GM18909 (cell line): Measurements from ENCODE around the gene ZNF620.
"Not testable (repeated sequence)": the region's sequence is repeated elsewhere in the genome, so short reads cannot be mapped to it uniquely, and the experiment has no call there.

Experiments used
- ATAC-seq: cut with Tn5 transposase; IDR thresholded peaks from one replicate; pipeline ENCODE4 v1.9.1; 2021; ENCODE audit warnings: mild to moderate bottlenecking; ENCODE audit not compliant: unreplicated experiment, poor library complexity

ZNF620 gene

DNA sequence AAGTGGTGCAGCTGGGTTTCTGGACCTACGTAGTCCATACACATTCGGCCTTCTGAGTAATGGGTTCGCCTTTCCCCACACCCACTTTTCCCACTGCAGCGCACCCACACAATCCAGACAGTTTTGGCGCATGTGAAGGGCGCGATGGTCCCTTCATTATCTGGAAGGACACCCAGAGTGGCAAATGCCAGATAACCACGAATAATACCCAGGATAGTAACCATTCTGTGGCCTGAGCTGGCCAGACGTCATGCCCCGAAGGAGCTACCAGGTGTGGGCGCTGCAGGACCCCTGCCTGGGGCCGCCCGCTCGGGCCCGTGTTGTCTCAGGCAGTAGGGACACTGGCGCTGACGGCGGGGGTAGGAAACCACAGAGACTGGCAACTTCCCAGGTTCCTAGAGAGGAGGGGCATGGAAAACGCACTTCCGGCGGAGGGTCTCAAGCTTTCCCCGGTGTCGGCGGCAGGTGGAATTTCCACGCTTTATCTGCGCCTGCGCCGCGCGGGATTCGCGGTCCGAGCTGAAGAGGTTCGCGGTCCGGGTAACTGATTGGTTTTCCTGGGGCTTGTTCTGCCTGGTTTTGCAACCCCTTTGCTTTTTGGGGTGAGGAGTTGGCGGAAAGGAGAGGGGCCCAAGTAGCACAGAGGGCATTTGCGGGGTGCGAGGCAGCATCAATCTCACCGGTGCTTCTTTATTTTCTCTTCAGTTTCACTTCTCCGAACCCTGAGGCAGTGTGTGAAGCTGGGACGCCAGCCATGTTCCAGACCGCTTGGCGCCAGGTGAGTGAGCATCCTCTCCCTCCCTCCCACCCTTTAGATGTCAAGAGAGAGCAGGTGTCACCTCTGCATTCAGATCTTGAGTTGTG, at the start of gene ZNF620:
Gene ZNF620 (plus strand): TSS at position 441 of the 864 bp plus-strand sequence. CDS start 314 bp downstream, at position 755.
- ATAC-seq = peak; percentile 81

DNA sequence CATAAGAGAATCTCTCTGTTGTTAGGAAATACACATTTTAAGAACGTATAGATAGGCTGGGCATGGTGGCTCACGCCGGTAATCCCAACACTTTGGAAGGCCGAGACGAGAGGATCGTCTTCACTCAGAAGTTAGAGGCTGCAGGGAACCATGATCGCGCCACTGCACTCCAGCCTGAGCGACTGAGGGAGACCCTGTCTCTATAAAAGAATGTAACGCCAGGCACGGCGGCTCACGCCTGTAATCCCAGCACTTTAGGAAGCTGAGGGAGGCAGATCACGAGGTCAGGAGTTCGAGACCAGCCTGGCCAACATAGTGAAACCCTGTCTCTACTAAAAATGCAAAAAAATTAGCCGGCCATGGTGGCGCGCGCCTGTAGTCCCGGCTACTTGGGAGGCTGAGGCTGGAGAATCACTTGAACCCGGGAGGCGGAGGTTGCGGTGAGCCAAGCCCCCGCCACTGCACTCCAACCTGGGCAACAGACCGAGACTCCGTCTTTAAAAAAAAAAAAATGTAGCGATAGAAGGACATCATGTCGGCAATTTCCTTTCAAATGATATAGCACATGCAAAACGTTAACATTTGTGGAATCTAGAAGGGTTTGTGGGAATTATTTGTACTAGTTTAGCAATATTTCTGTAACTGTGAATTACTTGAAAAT, 49.4 kb upstream of the ZNF620 start:
- ATAC-seq = no peak

DNA sequence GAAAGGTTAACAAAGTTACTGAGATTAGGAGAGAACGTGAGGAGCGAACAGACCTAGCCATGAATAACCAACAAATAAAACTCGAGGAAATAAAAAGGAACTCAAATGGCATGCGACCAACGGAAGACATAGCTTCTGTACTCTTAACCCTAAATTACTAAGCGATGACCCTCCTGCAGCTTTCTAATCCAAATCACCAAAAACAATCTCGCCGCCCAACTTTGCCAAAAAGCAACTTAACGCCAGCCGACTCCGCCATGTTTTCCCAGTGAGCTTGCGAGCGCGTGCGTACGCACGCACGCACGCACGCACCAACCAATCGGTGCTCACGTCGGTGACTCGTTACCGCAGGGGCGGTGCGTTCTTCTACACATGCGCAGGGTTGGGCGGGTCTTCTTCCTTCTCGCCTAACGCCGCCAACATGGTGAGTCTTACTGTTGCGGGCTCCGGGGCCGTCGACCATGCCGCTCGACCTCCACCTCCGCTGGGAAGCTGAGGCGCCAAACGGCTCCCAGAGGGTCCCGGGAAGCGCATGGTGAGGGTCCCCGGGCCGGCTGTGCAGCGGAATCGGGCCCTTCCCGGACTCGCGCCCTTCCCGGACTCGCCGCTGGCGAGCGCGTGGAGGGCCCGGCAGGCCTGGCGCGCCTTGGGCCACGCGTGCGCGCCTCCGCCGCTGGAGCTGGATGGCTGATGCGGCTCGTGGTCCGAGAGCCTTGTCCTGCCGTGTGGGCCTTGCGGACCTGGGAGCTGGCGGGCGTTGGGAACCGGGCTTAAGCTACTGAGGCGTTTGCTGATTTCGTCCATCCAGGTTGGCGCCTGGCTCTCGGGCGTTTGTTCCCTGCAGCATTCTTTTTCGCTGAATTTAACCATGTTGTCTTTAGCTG, 48.7 kb upstream of the ZNF620 start, which contains the start of gene RPL14:
Gene RPL14 (plus strand): TSS at position 400 of the 884 bp plus-strand sequence. CDS start 133 bp downstream, at position 533.
- ATAC-seq = peak; percentile 75

DNA sequence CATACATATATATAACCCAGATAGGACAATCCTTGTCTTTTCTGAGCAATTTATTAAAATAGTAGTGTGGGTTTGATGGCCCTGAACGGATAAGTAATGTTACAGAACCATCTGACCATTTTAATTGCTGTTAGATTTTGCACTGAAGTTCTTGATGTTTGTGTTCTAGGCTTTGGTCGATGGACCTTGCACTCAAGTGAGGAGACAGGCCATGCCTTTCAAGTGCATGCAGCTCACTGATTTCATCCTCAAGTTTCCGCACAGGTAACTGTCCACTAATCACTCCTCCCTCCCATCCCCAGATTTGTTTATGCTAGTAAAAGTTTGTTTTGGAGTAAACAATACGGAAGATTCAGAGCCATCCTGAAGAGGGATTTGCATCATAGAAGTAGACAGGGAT, 47.4 kb upstream of the ZNF620 start:
- ATAC-seq = no peak

DNA sequence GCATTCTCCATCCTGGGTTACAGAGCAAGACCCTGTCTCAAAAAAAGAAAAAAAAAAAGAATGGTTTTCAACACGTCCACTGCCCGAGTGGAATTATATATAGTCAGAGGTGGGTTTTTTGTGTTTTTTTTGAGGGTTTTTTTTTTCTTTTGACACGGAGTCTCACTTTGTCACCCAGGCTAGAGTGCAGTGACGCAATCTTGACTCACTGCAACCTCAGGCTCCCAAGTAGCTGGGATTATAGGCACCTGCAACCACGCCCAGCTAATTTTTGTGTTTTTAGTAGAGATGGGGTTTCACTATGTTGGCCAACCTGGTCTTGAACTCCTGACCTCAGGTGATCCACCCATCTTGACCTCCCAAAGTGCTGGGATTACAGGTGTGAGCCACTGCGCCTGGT, 45.4 kb upstream of the ZNF620 start:
- ATAC-seq = not testable (repeated sequence)

DNA sequence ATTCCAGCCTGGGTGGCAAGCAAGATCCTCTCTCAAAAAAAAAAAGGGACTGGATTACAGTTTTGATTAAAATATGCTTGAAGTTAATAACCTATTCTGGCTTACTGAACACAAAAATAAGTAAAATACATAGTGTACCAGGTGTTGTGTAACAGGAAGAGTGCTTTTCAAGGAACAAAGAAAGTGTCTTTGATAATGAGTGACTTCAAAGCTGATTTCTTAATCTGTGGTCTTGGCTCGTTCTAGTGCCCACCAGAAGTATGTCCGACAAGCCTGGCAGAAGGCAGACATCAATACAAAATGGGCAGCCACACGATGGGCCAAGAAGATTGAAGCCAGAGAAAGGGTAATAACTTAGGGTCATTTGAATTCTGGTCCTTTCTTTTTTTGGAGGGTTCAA, 44.7 kb upstream of the ZNF620 start:
- ATAC-seq = no peak

DNA sequence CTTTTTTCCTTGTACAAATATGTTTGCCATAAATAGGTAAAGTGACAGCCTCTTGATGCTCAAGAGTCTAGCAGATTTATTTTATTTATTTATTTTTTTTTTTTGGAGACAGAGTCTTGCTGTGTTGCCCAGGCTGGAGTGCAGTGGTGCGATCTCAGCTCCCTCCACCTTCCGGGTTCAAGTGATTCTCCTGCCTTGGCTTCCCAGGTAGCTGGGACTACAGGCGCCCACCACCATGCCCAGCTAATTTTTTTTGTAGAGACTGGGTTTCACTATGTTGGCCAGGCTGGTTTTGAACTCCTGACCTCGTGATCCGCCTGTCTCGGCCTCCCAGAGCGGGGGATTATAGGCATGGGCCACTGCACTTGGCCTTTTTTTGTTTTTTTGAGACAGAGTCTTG, 43.0 kb upstream of the ZNF620 start:
- ATAC-seq = not testable (repeated sequence)

DNA sequence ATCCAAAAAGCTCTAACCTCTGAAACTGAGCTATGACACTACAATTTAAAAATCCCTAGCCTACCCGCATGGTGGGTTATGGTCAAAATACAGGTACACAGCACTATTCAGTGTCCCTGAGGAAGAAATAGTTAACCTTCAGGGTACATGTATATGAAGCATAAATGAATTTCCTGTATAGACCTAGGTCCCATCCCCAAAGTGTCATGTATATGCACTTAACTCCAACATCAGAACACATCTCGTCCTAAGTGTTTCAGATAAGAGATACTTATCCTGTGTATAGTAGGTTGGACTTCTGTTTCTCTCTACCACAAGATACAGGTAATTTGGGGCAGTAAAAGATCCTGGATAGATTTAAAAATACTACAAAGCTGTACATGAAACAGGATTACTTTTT, 42.3 kb upstream of the ZNF620 start:
- no peak for ATAC-seq

DNA sequence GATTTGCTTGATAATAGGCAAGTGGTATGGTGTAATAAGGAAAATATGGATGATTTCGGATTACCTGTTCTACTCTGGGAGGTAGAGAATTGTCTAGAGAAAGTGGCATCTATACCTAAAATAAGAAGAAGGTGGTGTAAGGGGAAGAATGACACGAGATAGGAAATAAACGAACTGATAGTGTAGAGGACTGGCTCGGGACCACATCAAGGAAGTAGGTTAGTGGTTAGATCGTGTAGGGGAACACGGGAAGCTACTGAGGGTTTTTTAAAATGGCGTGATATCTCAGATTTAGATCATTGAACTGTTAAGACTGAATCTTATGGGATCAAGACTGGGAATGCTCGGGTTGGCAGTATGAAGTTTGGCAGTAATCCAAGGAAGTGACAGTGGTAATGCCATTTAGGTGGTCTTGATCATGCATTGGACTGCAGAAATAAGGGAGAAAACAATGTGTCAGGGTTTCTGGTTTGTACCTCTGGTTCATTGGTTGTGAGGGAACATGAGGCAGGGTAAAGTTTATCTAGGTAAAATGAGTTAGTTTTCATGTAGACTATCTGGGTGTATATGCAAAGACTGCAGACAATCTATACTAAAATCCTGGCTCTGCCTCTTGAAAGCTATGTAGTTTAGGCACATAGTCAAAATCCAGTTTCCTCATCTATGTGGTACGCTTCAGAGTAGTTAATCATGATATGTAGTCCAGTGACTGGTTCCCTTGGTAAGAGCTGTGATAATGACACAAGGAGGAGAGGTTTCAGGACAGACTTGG, 41.3 kb upstream of the ZNF620 start:
- no peak for ATAC-seq

DNA sequence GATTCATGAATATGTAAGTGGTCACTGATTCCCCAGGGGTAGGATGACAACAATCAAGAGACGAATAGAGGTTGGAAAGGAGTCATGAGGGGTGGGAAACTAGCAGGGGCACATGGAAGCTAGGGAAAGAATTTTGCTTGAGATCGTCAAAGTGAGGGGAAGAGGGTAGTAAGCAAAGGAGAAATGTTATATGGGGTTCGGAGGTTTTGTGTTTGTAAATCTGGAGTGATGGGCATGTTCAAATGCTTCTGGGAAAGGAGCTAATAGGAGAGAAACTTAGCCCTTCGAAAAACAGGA, 40.8 kb upstream of the ZNF620 start:
- no peak for ATAC-seq

DNA sequence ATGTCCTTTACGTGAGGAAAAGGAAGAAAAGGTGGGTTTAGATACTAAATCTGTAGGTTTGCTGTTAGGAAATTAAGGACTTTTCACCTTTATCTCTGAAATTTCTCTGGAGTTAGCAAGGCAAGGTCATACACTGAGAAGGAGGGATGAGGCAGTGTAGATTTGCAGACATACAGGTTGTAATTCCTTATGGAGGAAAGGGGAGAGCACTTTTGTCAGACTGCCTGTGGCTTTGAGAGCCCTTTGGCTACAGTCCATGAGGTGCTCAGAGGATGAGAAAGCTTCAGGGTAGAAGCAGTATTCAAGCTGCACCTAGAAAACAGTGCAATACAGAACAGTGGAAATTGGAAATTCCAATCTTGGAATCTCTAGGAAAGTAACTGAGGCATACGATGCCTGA, 40.4 kb upstream of the ZNF620 start:
- ATAC-seq = no peak

DNA sequence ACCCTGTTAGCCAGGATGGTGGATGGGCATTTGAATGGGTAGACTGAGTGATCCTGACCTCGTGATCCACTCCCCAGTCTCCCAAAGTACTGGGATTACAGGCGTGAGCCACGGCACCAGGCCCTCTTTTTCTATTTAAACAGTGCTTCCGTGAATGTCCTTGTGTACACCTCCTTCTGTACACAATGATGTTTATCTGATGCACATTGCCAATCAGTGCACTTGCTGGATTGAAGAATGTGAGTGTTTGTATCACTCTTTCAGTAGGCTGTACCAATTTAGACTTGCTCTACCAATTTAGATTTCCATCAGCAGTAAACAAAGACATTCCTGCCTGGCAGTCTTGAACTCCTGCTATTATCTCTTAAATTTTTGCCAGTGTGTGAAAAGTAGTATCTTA, 37.8 kb upstream of the ZNF620 start:
- ATAC-seq = no peak

DNA sequence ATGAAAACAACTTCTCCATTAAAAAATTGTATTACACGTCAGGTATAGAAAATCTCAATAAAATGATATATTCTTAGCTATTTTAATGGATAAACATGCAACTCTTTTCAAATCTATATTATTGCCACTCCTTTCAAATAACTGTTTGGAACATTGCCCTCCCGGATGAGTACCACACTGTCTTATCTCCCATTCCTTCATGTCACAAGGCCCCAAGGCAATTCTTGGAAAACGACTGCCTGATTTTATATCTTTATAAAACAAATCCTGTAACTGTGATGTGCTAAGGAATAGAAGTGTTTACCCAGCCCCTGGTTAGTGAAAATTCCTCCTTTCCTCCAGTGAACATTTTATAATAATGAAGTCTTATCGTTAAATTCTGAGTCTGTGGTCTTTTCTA, 35.1 kb upstream of the ZNF620 start:
- ATAC-seq = no peak

DNA sequence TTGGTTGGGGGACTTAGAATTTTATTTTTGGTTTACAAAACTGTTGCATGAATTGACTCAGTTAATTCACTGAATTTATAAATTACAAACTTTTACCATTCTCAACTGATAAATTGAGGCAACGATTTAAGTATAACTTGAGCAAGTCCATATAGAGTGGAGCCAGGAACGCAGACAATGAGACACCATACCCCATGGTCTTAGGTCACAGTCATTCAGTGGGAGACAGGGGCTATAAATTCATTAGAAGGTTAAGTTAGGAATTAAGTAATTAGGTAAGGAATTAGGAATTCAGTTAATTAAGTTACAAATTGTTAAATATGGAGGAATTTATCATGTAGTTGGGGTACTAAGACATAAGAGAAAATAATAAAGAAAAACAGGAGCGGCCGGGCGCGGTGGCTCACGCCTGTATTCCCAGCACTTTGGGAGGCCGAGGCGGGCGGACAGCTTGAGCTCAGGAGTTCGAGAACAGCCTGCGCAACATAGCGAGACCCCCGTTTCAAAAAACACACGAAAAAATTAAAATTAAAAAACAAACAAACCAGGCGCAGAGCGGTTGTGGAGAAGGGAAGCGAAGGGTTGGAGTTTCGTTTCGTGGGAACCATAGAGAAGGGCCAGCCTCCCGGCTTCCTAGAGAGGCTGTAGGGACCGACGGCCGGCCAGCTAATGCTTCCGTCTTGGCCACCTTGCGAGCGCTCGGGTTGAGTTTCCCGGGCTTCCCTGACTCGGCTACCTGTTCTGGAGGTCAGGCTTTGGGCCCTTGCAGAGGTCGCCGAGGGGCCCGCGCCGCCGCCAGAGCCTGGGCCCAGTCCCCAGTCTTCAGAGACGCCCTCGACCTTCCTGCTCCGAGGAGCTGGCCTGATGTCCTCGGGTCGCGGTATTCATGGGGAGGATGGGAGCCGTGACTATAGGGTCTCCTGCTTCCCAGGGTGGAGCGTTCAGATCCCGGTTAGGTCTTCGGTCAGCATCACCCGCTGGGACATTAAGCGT, 29.1 kb upstream of the ZNF620 start, which contains the start of gene ZNF619:
Gene ZNF619 (plus strand): TSS at position 645 of the 993 bp plus-strand sequence. CDS start 858 bp downstream, outside the sequence.
- ATAC-seq = peak; percentile 83

DNA sequence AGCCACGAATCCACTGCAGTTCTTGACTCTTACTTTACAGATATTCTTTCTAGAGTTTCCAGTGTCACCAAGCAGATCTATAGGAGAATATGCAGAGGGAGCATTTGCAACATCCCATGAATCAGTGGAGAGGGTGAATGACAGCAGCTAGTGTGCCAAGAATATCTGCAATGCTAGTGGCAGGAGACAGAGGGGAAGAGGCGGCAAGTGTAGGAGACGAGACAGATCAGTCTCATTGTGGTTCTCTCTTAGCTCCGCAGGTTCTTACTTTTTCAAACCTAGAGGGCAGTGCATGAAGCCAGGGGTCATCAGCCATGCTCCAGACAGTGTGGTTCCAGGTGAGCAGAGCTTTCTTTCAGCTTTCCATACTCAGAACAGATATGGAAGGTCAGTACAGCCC, 28.2 kb upstream of the ZNF620 start:
- no peak for ATAC-seq

DNA sequence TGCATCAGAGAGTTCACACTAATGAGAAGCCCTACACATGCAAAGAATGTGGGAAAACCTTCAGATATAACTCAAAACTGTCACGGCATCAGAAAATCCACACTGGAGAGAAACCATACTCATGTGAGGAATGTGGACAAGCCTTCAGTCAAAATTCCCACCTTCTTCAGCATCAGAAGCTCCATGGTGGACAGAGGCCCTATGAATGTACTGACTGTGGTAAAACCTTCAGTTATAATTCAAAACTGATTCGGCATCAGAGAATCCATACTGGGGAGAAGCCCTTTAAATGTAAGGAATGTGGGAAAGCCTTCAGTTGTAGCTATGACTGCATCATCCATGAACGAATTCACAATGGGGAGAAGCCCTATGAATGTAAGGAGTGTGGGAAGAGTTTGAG, 18.7 kb upstream of the ZNF620 start:
- no peak for ATAC-seq

DNA sequence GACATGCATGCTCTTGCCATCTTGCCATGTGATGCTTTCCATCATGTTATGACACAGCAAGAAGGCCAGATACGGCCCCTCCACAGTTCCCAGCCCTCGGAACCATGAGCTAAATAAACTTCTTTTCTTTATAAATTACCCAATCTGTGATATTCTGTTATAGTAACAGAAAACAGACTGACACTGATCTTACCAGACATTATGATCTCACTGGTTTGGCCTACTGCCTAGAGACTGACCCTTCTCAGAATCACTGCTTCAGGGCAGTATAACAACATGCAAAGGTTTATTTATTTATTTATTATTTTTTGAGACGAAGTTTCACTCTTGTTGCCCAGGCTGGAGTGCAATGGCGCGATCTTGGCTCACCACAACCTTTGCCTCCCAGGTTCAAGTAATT, 14.9 kb upstream of the ZNF620 start:
- no peak for ATAC-seq

DNA sequence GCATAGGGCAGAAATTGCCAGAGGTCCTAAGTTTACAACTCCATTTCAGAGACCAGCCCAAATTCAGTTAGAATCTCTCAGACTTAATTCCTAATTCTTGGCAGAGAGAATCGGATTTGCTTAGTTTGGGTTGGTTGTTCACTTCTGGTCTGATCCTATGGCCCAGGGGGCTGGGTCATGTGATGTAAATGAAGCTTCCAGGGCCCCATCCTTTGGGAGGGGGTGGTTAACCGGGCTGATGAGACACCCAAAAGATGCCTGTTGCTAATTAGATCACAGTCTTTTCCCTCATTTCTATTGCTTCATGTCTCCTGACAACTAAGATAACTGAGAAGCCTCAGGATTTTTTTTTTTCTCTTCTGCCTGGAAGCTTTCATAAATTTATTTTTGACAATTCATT, 11.1 kb upstream of the ZNF620 start:
- no peak for ATAC-seq

DNA sequence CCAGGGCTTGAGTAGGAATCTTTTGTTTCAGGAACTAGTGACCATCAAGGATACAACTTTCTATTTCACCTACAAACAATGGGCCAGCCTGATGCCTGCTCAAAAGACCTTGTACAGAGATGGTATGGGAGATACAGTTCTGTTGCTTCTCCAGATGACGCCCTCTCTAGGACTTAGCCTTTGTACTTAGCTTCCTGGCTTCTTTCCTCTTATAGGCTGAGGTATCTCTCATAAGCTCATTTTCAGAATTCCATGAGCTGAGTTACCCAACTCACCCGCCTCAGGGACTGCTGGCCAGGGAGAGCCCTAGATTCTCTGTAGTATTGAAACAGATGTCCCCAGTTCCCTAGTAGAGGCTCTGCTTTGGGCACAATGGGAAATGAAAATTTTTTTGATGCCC, 8.6 kb upstream of the ZNF620 start:
- ATAC-seq = no peak
